Esophagus muscularis mucosa (tissue), 4 donors: ENCODE data around the gene JPH3.

Experiments used
- EP300 ChIP-seq: sonication (generic); formaldehyde crosslinking; IDR thresholded peaks from one replicate; pipeline ENCODE4 v1.6.1; 2017; ENCODE audit warnings: antibody characterized with exemption
- POLR2A ChIP-seq: fragments of 450-650 bp; IDR thresholded peaks from one replicate; pipeline ENCODE4 v1.6.1; 2017; ENCODE audit warnings: antibody characterized with exemption, moderate library complexity, mild to moderate bottlenecking, low read depth
- POLR2AphosphoS5 ChIP-seq, 2 donors: sonication (generic); formaldehyde crosslinking; IDR thresholded peaks; one replicate each; pipeline ENCODE4 v1.6.1; 2017; ENCODE audit warnings: antibody characterized with exemption in 2 of 2
- TF ChIP-seq, protein P1 (sequence below), 3 experiments: fragments of 200-600 bp in 2 of 3; fragments of 450-650 bp in 1 of 3; sonication (generic) in 2 of 3; IDR thresholded peaks; one replicate each; pipeline ENCODE4 v1.5.1; 2017 to 2019; ENCODE audit warnings: antibody characterized with exemption in 3 of 3, mild to moderate bottlenecking in 2 of 3, moderate library complexity in 1 of 3

DNA sequence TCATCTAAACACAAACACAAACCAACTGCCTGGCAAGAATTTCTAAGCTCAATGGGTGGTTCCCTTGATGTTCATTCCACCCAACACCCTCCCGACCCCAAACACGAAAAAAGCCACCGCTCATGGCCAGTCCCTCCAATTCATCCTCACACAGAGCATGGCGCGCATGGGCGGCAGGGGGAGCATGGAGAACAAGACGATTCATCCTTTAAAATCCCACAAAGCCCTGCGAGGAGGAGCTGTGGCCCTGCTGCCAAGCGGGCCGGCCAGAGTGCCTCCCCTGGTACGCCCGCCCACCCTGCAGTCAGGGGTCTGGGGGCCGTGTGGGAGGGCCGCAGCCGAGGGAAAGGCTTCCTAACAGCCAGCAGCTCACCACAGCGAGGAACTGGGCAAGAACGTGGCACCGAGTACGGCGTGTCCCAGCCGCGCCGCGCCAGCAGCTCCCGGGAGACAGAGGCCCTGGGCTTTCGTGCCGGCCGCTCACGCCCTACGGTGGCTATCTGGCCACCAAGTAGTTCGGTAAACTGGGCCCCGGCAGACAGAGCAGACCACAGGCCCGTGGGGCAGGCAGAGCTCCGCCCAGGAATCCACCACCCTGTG is 102.5 kb downstream of the JPH3 start:
- TF ChIP-seq, protein P1, sequence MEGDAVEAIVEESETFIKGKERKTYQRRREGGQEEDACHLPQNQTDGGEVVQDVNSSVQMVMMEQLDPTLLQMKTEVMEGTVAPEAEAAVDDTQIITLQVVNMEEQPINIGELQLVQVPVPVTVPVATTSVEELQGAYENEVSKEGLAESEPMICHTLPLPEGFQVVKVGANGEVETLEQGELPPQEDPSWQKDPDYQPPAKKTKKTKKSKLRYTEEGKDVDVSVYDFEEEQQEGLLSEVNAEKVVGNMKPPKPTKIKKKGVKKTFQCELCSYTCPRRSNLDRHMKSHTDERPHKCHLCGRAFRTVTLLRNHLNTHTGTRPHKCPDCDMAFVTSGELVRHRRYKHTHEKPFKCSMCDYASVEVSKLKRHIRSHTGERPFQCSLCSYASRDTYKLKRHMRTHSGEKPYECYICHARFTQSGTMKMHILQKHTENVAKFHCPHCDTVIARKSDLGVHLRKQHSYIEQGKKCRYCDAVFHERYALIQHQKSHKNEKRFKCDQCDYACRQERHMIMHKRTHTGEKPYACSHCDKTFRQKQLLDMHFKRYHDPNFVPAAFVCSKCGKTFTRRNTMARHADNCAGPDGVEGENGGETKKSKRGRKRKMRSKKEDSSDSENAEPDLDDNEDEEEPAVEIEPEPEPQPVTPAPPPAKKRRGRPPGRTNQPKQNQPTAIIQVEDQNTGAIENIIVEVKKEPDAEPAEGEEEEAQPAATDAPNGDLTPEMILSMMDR (IDR thresholded peaks at IDR 0.05) = no peak
- no peak for TF ChIP-seq POLR2AphosphoS5 (IDR thresholded peaks at IDR 0.05)
- TF ChIP-seq POLR2A = no peak
- TF ChIP-seq EP300 = no peak
